IPS-15b (cell line): ENCODE data around the gene PEX5L.

Experiments
- H3K27me3 ChIP-seq: one replicate; pipeline ENCODE4 v1.6.1; 2013; ENCODE audit warnings: low read length; ENCODE audit not compliant: control insufficient read depth, insufficient read depth
- H3K36me3 ChIP-seq: one replicate; pipeline ENCODE4 v1.6.1; 2013; ENCODE audit warnings: low read length; ENCODE audit not compliant: control insufficient read depth, insufficient read depth
- H3K4me1 ChIP-seq: one replicate; pipeline ENCODE4 v1.6.1; 2013; ENCODE audit warnings: mild to moderate bottlenecking, low read length; ENCODE audit not compliant: control insufficient read depth, insufficient read depth
- H3K4me3 ChIP-seq: one replicate; pipeline ENCODE4 v1.5.1; 2013; ENCODE audit warnings: low read depth, low read length
- H3K9ac ChIP-seq: one replicate; pipeline ENCODE4 v1.6.1; 2013; ENCODE audit warnings: low read depth, mild to moderate bottlenecking, low read length
- H3K9me3 ChIP-seq: one replicate; pipeline ENCODE4 v1.6.1; 2013; ENCODE audit warnings: mild to moderate bottlenecking, low read length; ENCODE audit not compliant: control insufficient read depth, insufficient read depth

The PEX5L gene

GRCh38 chr3:179765396-179765795 lies 271.3 kb downstream of the PEX5L start:
- H3K4me3 ChIP-seq: no peak overlapping the region
- no peaks in the 10 kb centered on the region for H3K4me1 ChIP-seq
- H3K27me3 ChIP-seq: no peaks in the 10 kb centered on the region
- no peaks in the 10 kb centered on the region for H3K9me3 ChIP-seq
- H3K36me3 ChIP-seq: peaks cover 6% of the 10 kb centered on the region
- no peak overlapping the region for H3K9ac ChIP-seq

GRCh38 chr3:179760944-179761343 lies 275.8 kb downstream of the PEX5L start:
- H3K36me3 ChIP-seq: peaks cover 6% of the 10 kb centered on the region
- H3K4me1 ChIP-seq: no peaks in the 10 kb centered on the region
- H3K27me3 ChIP-seq: no peaks in the 10 kb centered on the region
- H3K9ac ChIP-seq: no peak overlapping the region
- no peaks in the 10 kb centered on the region for H3K9me3 ChIP-seq
- no peak overlapping the region for H3K4me3 ChIP-seq

- peaks cover 4% of the 10 kb centered on the region for H3K4me1 ChIP-seq
- H3K4me3 ChIP-seq: no peak overlapping the region
- H3K27me3 ChIP-seq: no peaks in the 10 kb centered on the region
- H3K36me3 ChIP-seq: no peaks in the 10 kb centered on the region
- no peak overlapping the region for H3K9ac ChIP-seq
- H3K9me3 ChIP-seq: no peaks in the 10 kb centered on the region
Observed at GRCh38 chr3:179750720-179751328, 285.9 kb downstream of the PEX5L start.

GRCh38 chr3:179745716-179746115 lies 291.0 kb downstream of the PEX5L start:
- Histone ChIP-seq H3K4me3 (no peak overlapping the region), H3K27me3 (no peaks in the 10 kb centered on the region), H3K9ac (no peak overlapping the region), H3K36me3 (peaks cover 6% of the 10 kb centered on the region), H3K9me3 (no peaks in the 10 kb centered on the region), H3K4me1 (peaks cover 5% of the 10 kb centered on the region)

- peaks cover 10% of the 10 kb centered on the region for H3K36me3 ChIP-seq
- H3K4me1 ChIP-seq: peaks cover 3% of the 10 kb centered on the region
Observed at GRCh38 chr3:179745079-179745478, 291.7 kb downstream of the PEX5L start.

More at GRCh38 chr3:179745079-179745478, 291.7 kb downstream of the PEX5L start:
- no peaks in the 10 kb centered on the region for H3K27me3 ChIP-seq
- no peak overlapping the region for H3K4me3 ChIP-seq
- peak overlapping the region; percentile 12 for H3K9ac ChIP-seq
- no peaks in the 10 kb centered on the region for H3K9me3 ChIP-seq
